Renal cortical epithelial cell (primary cell): ENCODE results near the gene KDM4B. TPM values are rescaled to one million over a fixed set of nuclear protein-coding genes. Genes with fewer than 3 reads are reported as not detected.
A peak's percentile ranks its signal among the peaks of the same experiment; 100 is the strongest.
"Not testable (repeated sequence)": the region's sequence is repeated elsewhere in the genome, so short reads cannot be mapped to it uniquely, and the experiment has no call there.

Experiments
- DNase-seq: peaks from one replicate; pipeline ENCODE4 v3.0.0-alpha.2; 2011; ENCODE audit warnings: low read depth
- total RNA-seq: library from RNA; depleted of rRNA; stranded (reverse); fragments of >200 nt; gene quantifications from 2 replicates; pipeline ENCODE4 v1.2.3, GENCODE V29; 2014

Gene KDM4B
- 8.7 and 47.0 TPM in 2 replicates for total RNA-seq

DNA sequence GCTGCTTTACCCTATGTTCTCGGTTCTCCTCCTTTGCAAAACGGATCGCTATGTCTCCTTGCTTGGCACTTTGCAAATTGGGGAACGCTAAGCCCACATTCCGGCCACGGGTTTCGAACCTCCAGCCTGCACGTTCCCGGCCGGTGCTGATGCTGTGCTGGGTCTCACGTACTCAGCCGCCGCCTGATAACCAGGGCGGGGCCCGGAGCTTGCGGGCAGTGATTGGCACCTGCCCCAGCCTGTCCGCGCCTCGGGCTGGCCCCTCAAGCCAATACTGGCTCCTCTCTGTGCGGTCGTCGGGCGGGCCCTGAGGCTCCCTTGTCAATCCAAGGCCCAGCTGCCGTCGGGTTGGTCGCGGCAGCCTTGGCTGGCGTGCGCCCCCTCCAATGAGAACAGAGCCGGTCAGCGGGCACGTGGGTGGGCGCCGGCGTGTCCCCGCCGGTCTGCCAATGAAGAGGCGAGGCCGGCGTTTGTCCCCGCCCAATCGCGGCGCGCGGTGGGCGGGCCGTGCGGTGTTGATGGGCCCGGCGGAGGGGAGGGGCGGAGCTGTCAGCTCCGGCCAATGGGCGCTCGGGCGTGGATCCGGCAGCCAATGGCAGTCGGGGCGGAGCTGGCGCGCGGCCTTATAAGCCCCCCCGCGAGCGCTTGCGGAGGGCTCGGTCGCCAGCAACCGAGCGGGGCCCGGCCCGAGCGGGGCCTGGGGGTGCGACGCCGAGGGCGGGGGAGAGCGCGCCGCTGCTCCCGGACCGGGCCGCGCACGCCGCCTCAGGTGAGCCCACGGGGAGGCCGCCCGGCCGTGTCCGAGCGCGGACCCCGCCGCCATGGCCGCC lies at the start of gene KDM4B:
Gene KDM4B, plus strand, starts transcription at position 652 of the 830 bp plus-strand sequence. CDS start 63,778 bp downstream, outside the sequence.
- peak; percentile 94 for DNase-seq

- no peak for DNase-seq
These were observed 46.2 kb upstream of the KDM4B start for GRCh38 chr19:4922530-4923275.

- no peak for DNase-seq
These were observed 45.6 kb upstream of the KDM4B start for GRCh38 chr19:4923276-4923747.

GRCh38 chr19:4929186-4929585 lies 39.7 kb upstream of the KDM4B start:
- DNase-seq = no peak

- no peak for DNase-seq
These were observed 38.2 kb upstream of the KDM4B start for GRCh38 chr19:4930664-4931063.

GRCh38 chr19:4932711-4933110 lies 36.2 kb upstream of the KDM4B start:
- no peak for DNase-seq

DNA sequence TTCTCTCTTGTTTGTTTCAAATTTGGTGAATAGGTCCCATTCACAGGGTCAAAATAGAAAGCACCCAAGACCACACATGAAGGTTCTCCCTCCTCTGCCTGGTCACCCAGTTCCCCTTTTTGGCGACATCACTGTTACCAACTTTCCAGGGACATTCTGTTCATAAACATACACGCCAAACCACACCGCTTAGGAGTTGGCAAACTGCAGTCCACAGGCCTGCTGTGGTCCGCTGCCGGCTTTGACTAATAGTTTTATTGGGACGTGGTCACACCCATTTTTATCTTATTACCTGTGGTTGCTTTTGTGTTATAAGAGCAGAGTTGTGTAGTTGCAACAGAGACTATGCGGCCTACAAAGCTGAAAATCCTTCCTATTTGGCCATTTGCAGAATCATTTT lies 35.4 kb upstream of the KDM4B start:
- no peak for DNase-seq

DNA sequence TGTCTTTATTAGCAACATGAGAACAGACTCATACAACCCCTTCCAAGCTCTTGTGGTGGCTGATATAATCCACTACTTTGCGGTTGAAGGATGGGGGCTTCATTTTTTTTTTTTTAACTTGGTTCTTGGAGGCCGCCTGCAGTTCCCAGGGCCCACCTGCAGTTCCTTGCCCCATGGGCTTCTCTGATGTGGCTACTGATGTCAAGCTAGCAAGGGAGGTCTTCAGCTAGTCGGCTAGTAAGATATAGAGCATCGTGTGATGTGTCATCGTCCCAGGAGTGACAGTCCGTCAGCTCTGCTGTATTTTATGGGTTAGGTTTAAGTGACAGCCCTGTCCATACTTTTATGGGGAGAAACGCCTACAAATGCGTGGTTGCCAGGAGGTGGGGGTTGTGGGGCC lies 33.5 kb upstream of the KDM4B start:
- no peak for DNase-seq

- no peak for DNase-seq
These were observed 31.9 kb upstream of the KDM4B start for GRCh38 chr19:4937060-4937459.

DNA sequence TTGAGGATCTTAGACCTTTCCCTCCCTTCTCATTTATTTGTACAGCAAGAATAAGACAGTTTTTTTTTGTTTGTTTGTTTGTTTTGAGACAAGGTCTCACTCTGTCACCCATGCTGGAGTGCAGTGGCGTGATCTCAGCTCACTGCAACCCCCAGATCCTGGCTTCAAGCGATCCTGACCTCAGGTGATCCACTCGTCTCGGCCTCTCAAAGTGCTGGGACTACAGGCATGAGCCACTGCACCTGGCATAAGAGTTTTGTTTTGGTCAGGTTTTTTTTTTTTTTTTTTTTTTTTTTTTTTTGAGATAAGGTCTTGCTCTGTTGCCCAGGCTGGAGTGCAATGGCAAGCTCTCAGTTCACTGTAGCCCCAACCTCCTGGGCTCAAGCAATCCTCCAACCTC lies 30.5 kb upstream of the KDM4B start:
- not testable (repeated sequence) for DNase-seq

DNA sequence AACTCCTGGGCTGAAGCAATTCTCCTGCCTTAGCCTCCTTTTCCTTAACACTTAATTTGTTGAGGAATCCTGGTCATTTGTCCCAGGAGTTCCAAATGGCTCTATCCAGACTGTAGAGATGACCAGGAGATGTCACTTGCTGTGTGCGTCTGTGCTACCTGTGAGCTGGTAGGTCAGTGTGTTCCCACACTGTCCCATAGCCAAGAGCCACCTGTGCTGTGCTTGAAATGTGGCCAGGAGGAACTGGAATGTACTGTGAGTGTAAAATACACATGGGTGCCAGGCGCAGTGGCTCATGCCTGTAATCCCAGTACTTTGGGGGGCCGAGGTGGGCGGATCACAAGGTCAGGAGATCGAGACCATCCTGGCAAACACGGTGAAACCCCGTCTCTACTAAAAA lies 29.4 kb upstream of the KDM4B start:
- DNase-seq = no peak

DNA sequence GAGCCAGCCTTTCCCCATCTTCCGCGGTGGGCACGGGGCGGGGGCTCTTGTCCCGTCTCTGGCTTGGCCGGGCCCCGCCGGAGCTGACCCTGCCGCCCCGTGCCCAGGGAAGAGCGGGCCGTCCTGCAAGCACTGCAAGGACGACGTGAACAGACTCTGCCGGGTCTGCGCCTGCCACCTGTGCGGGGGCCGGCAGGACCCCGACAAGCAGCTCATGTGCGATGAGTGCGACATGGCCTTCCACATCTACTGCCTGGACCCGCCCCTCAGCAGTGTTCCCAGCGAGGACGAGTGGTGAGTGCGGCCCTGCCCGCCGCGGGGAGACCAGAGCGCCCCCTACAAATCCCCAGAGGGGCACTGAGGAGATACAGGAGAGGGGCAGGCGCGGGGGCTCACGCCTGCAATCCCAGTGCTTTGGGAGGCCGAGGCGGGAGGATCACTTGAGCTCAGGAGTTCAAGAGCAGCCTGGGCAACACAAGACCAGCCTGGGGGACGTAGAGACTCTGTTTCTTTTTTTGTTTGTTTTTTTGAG lies 27.2 kb upstream of the KDM4B start:
- DNase-seq = not testable (repeated sequence)

DNA sequence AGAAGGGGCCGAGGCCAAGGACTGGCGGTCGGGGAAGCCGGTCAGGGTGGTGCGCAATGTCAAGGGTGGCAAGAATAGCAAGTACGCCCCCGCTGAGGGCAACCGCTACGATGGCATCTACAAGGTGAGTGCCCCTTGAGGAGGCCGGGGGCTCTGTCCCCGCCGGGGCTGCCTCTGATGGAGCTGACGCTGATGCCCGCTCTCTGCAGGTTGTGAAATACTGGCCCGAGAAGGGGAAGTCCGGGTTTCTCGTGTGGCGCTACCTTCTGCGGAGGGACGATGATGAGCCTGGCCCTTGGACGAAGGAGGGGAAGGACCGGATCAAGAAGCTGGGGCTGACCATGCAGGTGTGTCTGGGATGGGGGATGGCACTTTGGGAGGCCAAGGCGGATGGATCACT lies 18.3 kb upstream of the KDM4B start:
- not testable (repeated sequence) for DNase-seq

DNA sequence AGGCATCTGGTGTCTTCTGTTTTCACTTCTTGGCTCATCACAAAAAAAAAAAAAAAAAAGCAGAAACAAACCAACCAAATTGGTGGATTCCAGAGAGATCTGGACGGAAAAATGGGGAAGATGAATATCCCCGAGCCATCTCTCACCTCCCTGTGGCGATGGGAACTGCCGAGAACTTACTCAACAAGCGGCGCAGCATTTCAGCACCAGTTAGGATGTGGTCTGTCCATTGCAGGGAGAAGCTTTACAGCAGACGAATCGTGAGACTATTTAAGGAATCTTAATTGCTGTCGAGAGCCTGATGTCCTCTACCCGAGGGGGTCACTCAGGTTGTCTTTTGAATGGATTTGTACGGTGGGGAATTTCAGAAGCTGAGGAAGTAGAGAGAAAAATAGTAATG lies 17.3 kb upstream of the KDM4B start:
- DNase-seq = no peak

DNA sequence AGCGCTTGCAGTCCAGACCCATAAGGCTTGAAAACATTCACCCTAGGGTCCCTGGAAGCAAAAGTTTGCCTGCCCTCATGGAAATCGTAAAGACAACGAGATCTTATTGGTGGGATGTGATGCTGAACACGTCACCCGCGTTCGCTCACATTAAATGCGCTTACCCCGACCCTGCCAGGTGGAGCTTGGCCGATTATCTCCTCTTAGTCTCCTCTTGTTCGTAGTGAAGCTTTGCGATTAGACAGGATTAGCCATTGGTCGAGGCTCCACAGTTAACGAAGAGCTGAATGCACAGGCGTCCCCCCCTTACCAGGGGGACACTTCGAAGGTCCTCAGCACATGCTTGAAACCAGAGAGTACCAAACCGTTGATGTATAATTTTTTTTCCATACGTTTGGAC lies 16.0 kb upstream of the KDM4B start:
- DNase-seq = no peak

GRCh38 chr19:4954320-4955149 lies 14.4 kb upstream of the KDM4B start:
- DNase-seq = not testable (repeated sequence)

GRCh38 chr19:4955274-4955673 lies 13.6 kb upstream of the KDM4B start:
- no peak for DNase-seq

- DNase-seq = no peak
These were observed 10.9 kb upstream of the KDM4B start for GRCh38 chr19:4957981-4958380.

- no peak for DNase-seq
These were observed 6.8 kb upstream of the KDM4B start for GRCh38 chr19:4962085-4962619.

DNA sequence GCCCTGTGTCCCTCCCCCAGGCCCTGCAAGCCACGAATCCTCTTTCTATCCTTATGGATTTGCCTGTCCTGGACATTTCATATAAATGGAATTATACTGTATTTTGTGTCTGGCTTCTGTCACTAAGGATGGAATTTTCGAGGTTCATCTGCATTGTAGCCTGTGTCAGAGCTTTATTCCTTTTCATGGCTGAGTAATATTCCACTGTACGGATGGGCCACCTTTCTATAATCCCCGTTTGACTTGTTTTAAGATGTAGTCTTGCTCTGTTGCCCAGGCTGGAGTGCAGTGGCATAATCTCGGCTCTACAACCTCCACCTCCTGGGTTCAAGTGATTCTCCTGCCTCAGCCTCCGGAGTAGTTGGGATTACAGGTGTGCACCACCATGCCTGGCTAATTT lies 3.9 kb upstream of the KDM4B start:
- DNase-seq = no peak

- DNase-seq = peak; percentile 21
These were observed 2.3 kb upstream of the KDM4B start for GRCh38 chr19:4966591-4966990.
